GM21367 (cell line): ENCODE measurements around the gene SF3B4.
"Not testable (repeated sequence)": the region's sequence is repeated elsewhere in the genome, so short reads cannot be mapped to it uniquely, and the experiment has no call there.

ENCODE experiments used
- ATAC-seq: cut with Tn5 transposase; IDR thresholded peaks from one replicate; pipeline ENCODE4 v1.9.1; 2021; ENCODE audit not compliant: unreplicated experiment

The SF3B4 gene

GRCh38 chr1:149927563-149928400 is at the start of gene SF3B4:
TSS of gene SF3B4 (minus strand) at chr1:149927803. CDS start at chr1:149927759, 44 bp downstream.
- peak; percentile 85 for ATAC-seq

- ATAC-seq, result no peak
These were observed 49.7 kb upstream of the SF3B4 start for GRCh38 chr1:149977345-149977744.

- no peak for ATAC-seq
These were observed 44.9 kb upstream of the SF3B4 start for GRCh38 chr1:149972547-149972946.

- no peak for ATAC-seq
These were observed 40.0 kb upstream of the SF3B4 start for GRCh38 chr1:149967646-149968045.

- no peak for ATAC-seq
These were observed 39.4 kb upstream of the SF3B4 start for GRCh38 chr1:149967041-149967440.

GRCh38 chr1:149966405-149966804 is 38.8 kb upstream of the SF3B4 start:
- no peak for ATAC-seq

- no peak for ATAC-seq
These were observed 37.8 kb upstream of the SF3B4 start for GRCh38 chr1:149965440-149965839.

- no peak for ATAC-seq
These were observed 35.8 kb upstream of the SF3B4 start for GRCh38 chr1:149963358-149963757.

- ATAC-seq, result no peak
These were observed 35.1 kb upstream of the SF3B4 start for GRCh38 chr1:149962736-149963135.

- no peak for ATAC-seq
These were observed 34.5 kb upstream of the SF3B4 start for GRCh38 chr1:149962039-149962647.

- not testable (repeated sequence) for ATAC-seq
These were observed 29.9 kb upstream of the SF3B4 start for GRCh38 chr1:149957548-149957947.

GRCh38 chr1:149949911-149950310 is 22.3 kb upstream of the SF3B4 start:
- ATAC-seq, result no peak

- ATAC-seq, result no peak
These were observed 17.6 kb upstream of the SF3B4 start for GRCh38 chr1:149945206-149945605.

GRCh38 chr1:149942885-149943284 is 15.3 kb upstream of the SF3B4 start:
- ATAC-seq, result no peak

- no peak for ATAC-seq
These were observed 14.6 kb upstream of the SF3B4 start for GRCh38 chr1:149942207-149942606.

GRCh38 chr1:149940427-149940826 is 12.8 kb upstream of the SF3B4 start:
- no peak for ATAC-seq

GRCh38 chr1:149938668-149939003 is 11.0 kb upstream of the SF3B4 start:
- not testable (repeated sequence) for ATAC-seq

GRCh38 chr1:149937759-149938158 is 10.2 kb upstream of the SF3B4 start:
- ATAC-seq, result no peak

GRCh38 chr1:149936992-149937705 is 9.5 kb upstream of the SF3B4 start:
- no peak for ATAC-seq

GRCh38 chr1:149936170-149936991 is 8.8 kb upstream of the SF3B4 start, which contains the start of gene MTMR11:
TSS of gene MTMR11 (minus strand) at chr1:149936879. CDS start at chr1:149936647, 232 bp downstream.
- ATAC-seq, result no peak

GRCh38 chr1:149934356-149934755 is 6.8 kb upstream of the SF3B4 start:
- ATAC-seq, result no peak
